Heart left ventricle (tissue), 16 donors: ENCODE measurements around the gene C1orf35. TPM values are rescaled to one million over a fixed set of nuclear protein-coding genes. Genes with fewer than 3 reads are reported as not detected.
A peak's percentile ranks its signal among the peaks of the same experiment; 100 is the strongest.

Experiments used
- ATAC-seq, 4 donors: fragments of 200-7000 bp; cut with Tn5 transposase; one replicate each; pipeline ENCODE4 v1.9.1; 2020 to 2022; ENCODE audit warnings: moderate library complexity in 4 of 4, mild to moderate bottlenecking in 3 of 4, moderate number of reproducible peaks in 1 of 4
- DNase-seq, 5 donors: peaks; one replicate each; pipeline ENCODE4 v3.0.0-alpha.2; 2020
- H3K27ac ChIP-seq, 12 donors: fragments of 200-600 bp; sonication (generic) in 4 of 12; one replicate each; pipeline versions ENCODE4 v1.5.0 to v1.8.0; 2016 to 2022; ENCODE audit warnings: mild to moderate bottlenecking in 2 of 12
- H3K27me3 ChIP-seq, 9 donors: fragments of 200-600 bp; sonication (generic) in 2 of 9; one replicate each; pipeline versions ENCODE4 v1.5.1 to v1.8.0; 2016 to 2022; ENCODE audit warnings: mild to moderate bottlenecking in 3 of 9
- H3K36me3 ChIP-seq, 9 donors: fragments of 200-600 bp; sonication (generic) in 2 of 9; one replicate each; pipeline versions ENCODE4 v1.5.0 to v1.8.0; 2018 to 2022; ENCODE audit warnings: mild to moderate bottlenecking in 2 of 9
- H3K4me1 ChIP-seq, 12 donors: fragments of 200-600 bp; sonication (generic) in 4 of 12; one replicate each; pipeline versions ENCODE4 v1.5.0 to v1.8.0; 2016 to 2022; ENCODE audit warnings: mild to moderate bottlenecking in 3 of 12
- H3K4me3 ChIP-seq, 12 donors: fragments of 200-600 bp; sonication (generic) in 4 of 12; one replicate each; pipeline versions ENCODE4 v1.5.0 to v1.8.0; 2017 to 2022; ENCODE audit warnings: mild to moderate bottlenecking in 9 of 12, moderate library complexity in 4 of 12
- H3K9me3 ChIP-seq, 12 donors: fragments of 200-600 bp; sonication (generic) in 4 of 12; one replicate each; pipeline versions ENCODE4 v1.5.0 to v1.8.0; 2016 to 2022; ENCODE audit warnings: mild to moderate bottlenecking in 1 of 12
- POLR2A ChIP-seq, 2 donors: fragments of 450-650 bp; IDR thresholded peaks; one replicate each; pipeline ENCODE4 v1.6.1; 2017; ENCODE audit warnings: antibody characterized with exemption in 2 of 2, mild to moderate bottlenecking in 2 of 2, moderate library complexity in 2 of 2
- WGBS, 4 donors: extraction: QIAGEN DNeasy Blood & Tissue Kit in 2 of 4; methylation state at CpG; one replicate each; pipeline versions ENCODE4 v1.1.5 to v1.1.7; 2013 to 2018; 5-methylcytosine and 5-hydroxymethylcytosine counted together
- intact Hi-C, 10 donors: fragments of 100-400 bp; cut with DNase I; formaldehyde crosslinking; loops; one replicate each; pipeline versions ENCODE4 v1.11.1 to v1.14.2; 2022
- polyA plus RNA-seq, 2 donors: library from polyadenylated mRNA; stranded (reverse); fragments of 200-250 nt; gene quantifications; one replicate each; pipeline ENCODE4 v1.2.3, GENCODE V29; 2013
- total RNA-seq, 9 donors: library from RNA; depleted of rRNA in 2 of 9; stranded (reverse); fragments of >200 nt in 2 of 9; fragmentation: NEBNext Ultra II Directional in 3 of 9; extraction: Animal tissue kit (Norgen Biotek cat#: 25700) in 3 of 9; gene quantifications; one replicate each; pipeline versions ENCODE4 v1.1.0 to v1.2.4, GENCODE V29; 2016 to 2023
- TF ChIP-seq, protein P1 (sequence below), 12 donors: fragments of 200-600 bp; sonication (generic) in 4 of 12; IDR thresholded peaks; one replicate each; pipeline versions ENCODE4 v1.5.0 to v1.8.0; 2018 to 2022; ENCODE audit warnings: antibody characterized with exemption in 12 of 12, mild to moderate bottlenecking in 5 of 12
- donor health status: ischemic (EF 13 %, LVEDD 7.1; RV severe dilation, severe dysfunction).
- donor health status: healthy with polysubstance abuse.
- donor health status: DM: no; HTN: yes; CAD: no.
- donor health status: DM: no; HTN: no; CAD: no.
- donor health status: ischemic (EF 25% LVEDD 6.9; RV normal size, moderate dysfunction).
- donor health status: ischemic (EF 25% LVEDD 5.7; RV mildly dilated, moderate dysfunction).
- donor health status: healthy.
- donor health status: DM: yes; HTN: yes; CAD: no.
- donor health status: ischemic (EF 35%, LVEDD 5.7; RV mildly dilated, moderate dysfunction).
- donor health status: nonischemic (EF 11% LVEDD 7.7; RV severe dilation, severe dysfunction).
- donor health status: DM: yes; HTN: yes; CAD: no.
- donor health status: PGD.
- donor health status: ischemic (EF 29% LVEDD 5.4; RV normal size, mild dysfunction).
- donor health status: nonischemic (EF 23%, LVEDD 6.1; RV moderate dilation, normal function).

The C1orf35 gene
- total and polyA plus RNA-seq, 11 donors, result 6.2 to 9.8 (median 7.7) TPM

- Histone ChIP-seq H3K9me3 (no peaks in the 10 kb centered on the region), H3K27me3 (no peaks in the 10 kb centered on the region), H3K4me3 (peak overlapping the region in 11 of 12 donors; percentile 84 to 100 (median 93)), H3K27ac (peak overlapping the region; percentile 41 to 100 (median 99)), H3K36me3 (peaks cover 0 to 37% (median 17%) of the 10 kb centered on the region in 9 donors), H3K4me1 (peaks cover 14 to 59% (median 44%) of the 10 kb centered on the region in 12 donors)
- 75 to 80% (median 78%) methylated on average over 14 to 16 of the region's 16 CpGs for WGBS, 4 donors
- peak in 3 of 5 donors; percentile 13 to 35 (median 33) for DNase-seq
- no peak for ATAC-seq
- intact Hi-C loops, result no loop called here
- TF ChIP-seq, protein P1, sequence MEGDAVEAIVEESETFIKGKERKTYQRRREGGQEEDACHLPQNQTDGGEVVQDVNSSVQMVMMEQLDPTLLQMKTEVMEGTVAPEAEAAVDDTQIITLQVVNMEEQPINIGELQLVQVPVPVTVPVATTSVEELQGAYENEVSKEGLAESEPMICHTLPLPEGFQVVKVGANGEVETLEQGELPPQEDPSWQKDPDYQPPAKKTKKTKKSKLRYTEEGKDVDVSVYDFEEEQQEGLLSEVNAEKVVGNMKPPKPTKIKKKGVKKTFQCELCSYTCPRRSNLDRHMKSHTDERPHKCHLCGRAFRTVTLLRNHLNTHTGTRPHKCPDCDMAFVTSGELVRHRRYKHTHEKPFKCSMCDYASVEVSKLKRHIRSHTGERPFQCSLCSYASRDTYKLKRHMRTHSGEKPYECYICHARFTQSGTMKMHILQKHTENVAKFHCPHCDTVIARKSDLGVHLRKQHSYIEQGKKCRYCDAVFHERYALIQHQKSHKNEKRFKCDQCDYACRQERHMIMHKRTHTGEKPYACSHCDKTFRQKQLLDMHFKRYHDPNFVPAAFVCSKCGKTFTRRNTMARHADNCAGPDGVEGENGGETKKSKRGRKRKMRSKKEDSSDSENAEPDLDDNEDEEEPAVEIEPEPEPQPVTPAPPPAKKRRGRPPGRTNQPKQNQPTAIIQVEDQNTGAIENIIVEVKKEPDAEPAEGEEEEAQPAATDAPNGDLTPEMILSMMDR (IDR thresholded peaks at IDR 0.05), result no peak
- no peak for TF ChIP-seq POLR2A (IDR thresholded peaks at IDR 0.05)
Measured at GRCh38 chr1:228142155-228142691, 39.1 kb upstream of the C1orf35 start.

- no peak for TF ChIP-seq POLR2A (IDR thresholded peaks at IDR 0.05)
- TF ChIP-seq, protein P1 (IDR thresholded peaks at IDR 0.05), result no peak
- WGBS, 4 donors, result 19 to 30% (median 26%) methylated on average over 16 to 27 of the region's 27 CpGs
- peak overlapping the region; percentile 87 to 100 (median 99) for H3K27ac ChIP-seq
- H3K36me3 ChIP-seq, result peaks cover 0 to 29% (median 11%) of the 10 kb centered on the region in 9 donors
- no peaks in the 10 kb centered on the region for H3K9me3 ChIP-seq
- ATAC-seq (peak in 2 of 4 donors; percentile 18 to 26), DNase-seq (peak; percentile 77 to 85 (median 80))
- H3K27me3 ChIP-seq, result no peaks in the 10 kb centered on the region
- peaks cover 14 to 59% (median 44%) of the 10 kb centered on the region in 12 donors for H3K4me1 ChIP-seq
- H3K4me3 ChIP-seq, result peak overlapping the region; percentile 84 to 100 (median 93)
- intact Hi-C loops, result loop anchor here in 5 of 10 donors (1.0 to 2.0 kb wide), 4 partner anchors 21 to 33 kb away; partner anchors contain the start of genes IBA57 (in 4 of the 5) and MRPL55 (in 1 of the 5)
Measured at GRCh38 chr1:228141226-228142044, 38.3 kb upstream of the C1orf35 start.

GRCh38 chr1:228140724-228141225 lies 37.6 kb upstream of the C1orf35 start:
- Histone ChIP-seq H3K27me3 (no peaks in the 10 kb centered on the region), H3K27ac (peak overlapping the region; percentile 87 to 100 (median 99)), H3K4me1 (peaks cover 14 to 53% (median 44%) of the 10 kb centered on the region in 12 donors), H3K9me3 (no peaks in the 10 kb centered on the region), H3K4me3 (peak overlapping the region; percentile 84 to 100 (median 93)), H3K36me3 (peaks cover 0 to 24% (median 8%) of the 10 kb centered on the region in 9 donors)
- intact Hi-C loops, result loop anchor here in 8 of 10 donors (1.0 to 2.0 kb wide), 4 partner anchors 22 to 32 kb away; partner anchors contain the start of genes IBA57 (in 7 of the 8) and MRPL55 (in 1 of the 8)
- no peak for TF ChIP-seq POLR2A (IDR thresholded peaks at IDR 0.05)
- TF ChIP-seq, protein P1 (IDR thresholded peaks at IDR 0.05), result no peak
- WGBS, 4 donors, result 4 to 10% (median 6%) methylated on average over 14 to 25 of the region's 25 CpGs
- ATAC-seq (no peak), DNase-seq (peak in 1 of 5 donors; percentile 31)
